ENCODE measurements around the gene SMCO2. TPM values are rescaled to one million over a fixed set of nuclear protein-coding genes. Genes with fewer than 3 reads are reported as not detected.

SMCO2 gene
- total RNA-seq, 2 experiments from 2014 or later = not detected

- H3K9me3 Mint-ChIP-seq = peaks cover 9% of the 10 kb centered on the region
- peak overlapping the region; percentile 14 for H3K4me3 Mint-ChIP-seq
- H3K4me1 Mint-ChIP-seq = peaks cover 59% of the 10 kb centered on the region
- peaks cover 13% of the 10 kb centered on the region for H3K36me3 Mint-ChIP-seq
- no peaks in the 10 kb centered on the region for H3K27me3 Mint-ChIP-seq
- POLR2A ChIA-PET = no interaction called here
- H3K27ac Mint-ChIP-seq = peak overlapping the region; percentile 27
- DNase-seq (no peak), ATAC-seq (ENCODE audit: low read depth) (no peak)
Measured at GRCh38 chr12:27462851-27463250, 16.3 kb downstream of the SMCO2 start.

GRCh38 chr12:27463511-27464219 is 17.1 kb downstream of the SMCO2 start:
- no peak for ATAC-seq (ENCODE audit: low read depth)
- H3K4me1 Mint-ChIP-seq = peaks cover 67% of the 10 kb centered on the region
- POLR2A ChIA-PET = no interaction called here

GRCh38 chr12:27464220-27464554 is 17.7 kb downstream of the SMCO2 start:
- ATAC-seq (ENCODE audit: low read depth) (no peak), DNase-seq (no peak)
- Mint-ChIP-seq H3K27me3 (no peaks in the 10 kb centered on the region), H3K9me3 (peaks cover 8% of the 10 kb centered on the region), H3K27ac (peak overlapping the region; percentile 70), H3K4me1 (peaks cover 67% of the 10 kb centered on the region), H3K4me3 (no peak overlapping the region), H3K36me3 (peaks cover 11% of the 10 kb centered on the region)
- POLR2A ChIA-PET = no interaction called here

More at GRCh38 chr12:27463511-27464219, 17.1 kb downstream of the SMCO2 start:
- no peak for DNase-seq
- H3K4me3 Mint-ChIP-seq = no peak overlapping the region
- H3K36me3 Mint-ChIP-seq = peaks cover 13% of the 10 kb centered on the region
- H3K27ac Mint-ChIP-seq = peak overlapping the region; percentile 70
- H3K27me3 Mint-ChIP-seq = no peaks in the 10 kb centered on the region
- peaks cover 9% of the 10 kb centered on the region for H3K9me3 Mint-ChIP-seq

GRCh38 chr12:27467641-27468040 is 21.1 kb downstream of the SMCO2 start:
- DNase-seq = no peak
- POLR2A ChIA-PET = no interaction called here
- no peak for ATAC-seq (ENCODE audit: low read depth)
- Mint-ChIP-seq H3K27me3 (no peaks in the 10 kb centered on the region), H3K4me3 (no peak overlapping the region), H3K9me3 (peaks cover 7% of the 10 kb centered on the region), H3K4me1 (peaks cover 67% of the 10 kb centered on the region), H3K36me3 (peaks cover 15% of the 10 kb centered on the region), H3K27ac (no peak overlapping the region)

GRCh38 chr12:27468241-27468640 is 21.7 kb downstream of the SMCO2 start:
- Mint-ChIP-seq H3K9me3 (peaks cover 7% of the 10 kb centered on the region), H3K27ac (no peak overlapping the region), H3K4me3 (no peak overlapping the region), H3K27me3 (no peaks in the 10 kb centered on the region), H3K4me1 (peaks cover 67% of the 10 kb centered on the region), H3K36me3 (peaks cover 15% of the 10 kb centered on the region)
- POLR2A ChIA-PET = no interaction called here
- DNase-seq (no peak), ATAC-seq (ENCODE audit: low read depth) (no peak)

- peaks cover 67% of the 10 kb centered on the region for H3K4me1 Mint-ChIP-seq
- H3K4me3 Mint-ChIP-seq = peak overlapping the region; percentile 59
- DNase-seq (no peak), ATAC-seq (ENCODE audit: low read depth) (no peak)
- peaks cover 14% of the 10 kb centered on the region for H3K36me3 Mint-ChIP-seq
- peaks cover 7% of the 10 kb centered on the region for H3K9me3 Mint-ChIP-seq
- POLR2A ChIA-PET = no interaction called here
- no peaks in the 10 kb centered on the region for H3K27me3 Mint-ChIP-seq
- H3K27ac Mint-ChIP-seq = peak overlapping the region; percentile 80
Measured at GRCh38 chr12:27469176-27469736, 22.7 kb downstream of the SMCO2 start.

- DNase-seq = no peak
- no peaks in the 10 kb centered on the region for H3K27me3 Mint-ChIP-seq
- H3K36me3 Mint-ChIP-seq = peaks cover 36% of the 10 kb centered on the region
- POLR2A ChIA-PET = interaction anchor here (0.5 to 1.5 kb wide), 2 partner anchors 12 to 37 kb away, joined by 3 read pairs; no protein-coding TSS in a partner anchor
- peaks cover 22% of the 10 kb centered on the region for H3K9me3 Mint-ChIP-seq
- peaks cover 60% of the 10 kb centered on the region for H3K4me1 Mint-ChIP-seq
- peak overlapping the region; percentile 80 for H3K27ac Mint-ChIP-seq
- peak; percentile 91 for ATAC-seq (ENCODE audit: low read depth)
- peak overlapping the region; percentile 67 for H3K4me3 Mint-ChIP-seq
Measured at GRCh38 chr12:27472604-27473003, 26.1 kb downstream of the SMCO2 start.

GRCh38 chr12:27474344-27474743 is 27.8 kb downstream of the SMCO2 start:
- POLR2A ChIA-PET = no interaction called here
- ATAC-seq (ENCODE audit: low read depth) = no peak
- Mint-ChIP-seq H3K9me3 (peaks cover 29% of the 10 kb centered on the region), H3K36me3 (peaks cover 43% of the 10 kb centered on the region), H3K4me1 (peaks cover 44% of the 10 kb centered on the region), H3K4me3 (no peak overlapping the region), H3K27ac (peak overlapping the region; percentile 18), H3K27me3 (no peaks in the 10 kb centered on the region)
- no peak for DNase-seq

GRCh38 chr12:27477049-27477448 is 30.5 kb downstream of the SMCO2 start:
- Mint-ChIP-seq H3K4me3 (no peak overlapping the region), H3K9me3 (peaks cover 37% of the 10 kb centered on the region), H3K4me1 (peaks cover 26% of the 10 kb centered on the region), H3K27ac (no peak overlapping the region), H3K27me3 (no peaks in the 10 kb centered on the region), H3K36me3 (peaks cover 45% of the 10 kb centered on the region)
- DNase-seq = no peak
- ATAC-seq (ENCODE audit: low read depth) = no peak
- POLR2A ChIA-PET = interaction anchor here (1.0 kb wide), 1 partner anchor 16 kb away, joined by 3 read pairs; no protein-coding TSS in a partner anchor

GRCh38 chr12:27478949-27479348 is 32.4 kb downstream of the SMCO2 start:
- H3K27me3 Mint-ChIP-seq = no peaks in the 10 kb centered on the region
- ATAC-seq (ENCODE audit: low read depth) (no peak), DNase-seq (no peak)
- H3K4me3 Mint-ChIP-seq = no peak overlapping the region
- H3K27ac Mint-ChIP-seq = no peak overlapping the region
- peaks cover 37% of the 10 kb centered on the region for H3K9me3 Mint-ChIP-seq
- H3K4me1 Mint-ChIP-seq = peaks cover 9% of the 10 kb centered on the region
- peaks cover 45% of the 10 kb centered on the region for H3K36me3 Mint-ChIP-seq
- POLR2A ChIA-PET = no interaction called here

- no peak overlapping the region for H3K27ac Mint-ChIP-seq
- no peaks in the 10 kb centered on the region for H3K4me1 Mint-ChIP-seq
- ATAC-seq (ENCODE audit: low read depth) = no peak
- POLR2A ChIA-PET = no interaction called here
- no peak for DNase-seq
- peaks cover 39% of the 10 kb centered on the region for H3K36me3 Mint-ChIP-seq
- no peaks in the 10 kb centered on the region for H3K27me3 Mint-ChIP-seq
- no peak overlapping the region for H3K4me3 Mint-ChIP-seq
- peaks cover 32% of the 10 kb centered on the region for H3K9me3 Mint-ChIP-seq
Measured at GRCh38 chr12:27480016-27480415, 33.5 kb downstream of the SMCO2 start.

- Mint-ChIP-seq H3K27ac (no peak overlapping the region), H3K4me3 (no peak overlapping the region), H3K4me1 (peaks cover 6% of the 10 kb centered on the region), H3K27me3 (peaks cover 4% of the 10 kb centered on the region), H3K9me3 (peaks cover 4% of the 10 kb centered on the region), H3K36me3 (peaks cover 16% of the 10 kb centered on the region)
- POLR2A ChIA-PET = no interaction called here
- DNase-seq = no peak
- ATAC-seq (ENCODE audit: low read depth) = no peak
Measured at GRCh38 chr12:27486961-27487360, 40.4 kb downstream of the SMCO2 start.

GRCh38 chr12:27488479-27488878 is 41.9 kb downstream of the SMCO2 start:
- peaks cover 6% of the 10 kb centered on the region for H3K4me1 Mint-ChIP-seq
- POLR2A ChIA-PET = no interaction called here
- DNase-seq (no peak), ATAC-seq (ENCODE audit: low read depth) (peak; percentile 71)
- H3K36me3 Mint-ChIP-seq = peaks cover 16% of the 10 kb centered on the region
- H3K27ac Mint-ChIP-seq = no peak overlapping the region
- peaks cover 6% of the 10 kb centered on the region for H3K9me3 Mint-ChIP-seq
- H3K4me3 Mint-ChIP-seq = no peak overlapping the region
- H3K27me3 Mint-ChIP-seq = peaks cover 6% of the 10 kb centered on the region

GRCh38 chr12:27491226-27491625 is 44.7 kb downstream of the SMCO2 start:
- POLR2A ChIA-PET = no interaction called here
- ATAC-seq (ENCODE audit: low read depth) = no peak
- Mint-ChIP-seq H3K36me3 (peaks cover 13% of the 10 kb centered on the region), H3K27me3 (peaks cover 6% of the 10 kb centered on the region), H3K9me3 (peaks cover 10% of the 10 kb centered on the region), H3K4me1 (peaks cover 11% of the 10 kb centered on the region), H3K27ac (no peak overlapping the region), H3K4me3 (no peak overlapping the region)
- no peak for DNase-seq
